ENCODE results near the gene CCDC50.
A peak's percentile ranks its signal among the peaks of the same experiment; 100 is the strongest.

CCDC50 gene

DNA sequence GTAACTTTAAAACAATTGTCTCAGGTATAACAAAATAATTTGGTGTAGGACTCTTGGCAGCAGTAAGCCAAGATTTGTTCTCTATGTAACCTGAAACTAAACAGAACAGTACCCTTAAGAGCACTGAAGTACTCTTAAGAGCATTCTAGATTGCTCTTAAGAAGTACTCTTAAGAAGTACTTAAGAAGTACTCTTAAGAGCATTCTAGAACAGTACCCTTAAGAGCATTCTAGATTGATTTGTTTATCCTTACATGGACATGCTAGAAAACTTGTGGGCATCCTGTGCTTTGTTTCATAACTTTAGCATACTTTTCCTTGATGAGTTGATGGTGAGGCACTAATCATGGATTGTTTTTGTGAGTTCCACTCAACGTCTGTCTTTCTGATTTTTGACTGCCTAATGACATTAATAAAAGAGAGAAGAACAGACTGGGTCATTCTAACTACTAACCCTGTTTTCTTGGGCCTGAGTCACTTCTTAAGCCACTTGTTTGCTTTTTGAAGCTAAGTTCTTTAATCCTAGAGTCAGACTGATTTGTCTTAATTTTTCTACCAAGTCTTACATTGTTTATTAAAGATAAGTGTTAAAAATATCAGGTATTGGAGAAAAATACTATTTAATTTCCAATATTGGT, 58.4 kb downstream of the CCDC50 start:
- TF ChIP-seq, protein P1, sequence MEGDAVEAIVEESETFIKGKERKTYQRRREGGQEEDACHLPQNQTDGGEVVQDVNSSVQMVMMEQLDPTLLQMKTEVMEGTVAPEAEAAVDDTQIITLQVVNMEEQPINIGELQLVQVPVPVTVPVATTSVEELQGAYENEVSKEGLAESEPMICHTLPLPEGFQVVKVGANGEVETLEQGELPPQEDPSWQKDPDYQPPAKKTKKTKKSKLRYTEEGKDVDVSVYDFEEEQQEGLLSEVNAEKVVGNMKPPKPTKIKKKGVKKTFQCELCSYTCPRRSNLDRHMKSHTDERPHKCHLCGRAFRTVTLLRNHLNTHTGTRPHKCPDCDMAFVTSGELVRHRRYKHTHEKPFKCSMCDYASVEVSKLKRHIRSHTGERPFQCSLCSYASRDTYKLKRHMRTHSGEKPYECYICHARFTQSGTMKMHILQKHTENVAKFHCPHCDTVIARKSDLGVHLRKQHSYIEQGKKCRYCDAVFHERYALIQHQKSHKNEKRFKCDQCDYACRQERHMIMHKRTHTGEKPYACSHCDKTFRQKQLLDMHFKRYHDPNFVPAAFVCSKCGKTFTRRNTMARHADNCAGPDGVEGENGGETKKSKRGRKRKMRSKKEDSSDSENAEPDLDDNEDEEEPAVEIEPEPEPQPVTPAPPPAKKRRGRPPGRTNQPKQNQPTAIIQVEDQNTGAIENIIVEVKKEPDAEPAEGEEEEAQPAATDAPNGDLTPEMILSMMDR (IDR thresholded peaks at IDR 0.05; ENCODE audit: low read depth, low read length) = no peak
- DNase-seq (ENCODE audit: extremely low read depth, low read depth) = no peak

DNA sequence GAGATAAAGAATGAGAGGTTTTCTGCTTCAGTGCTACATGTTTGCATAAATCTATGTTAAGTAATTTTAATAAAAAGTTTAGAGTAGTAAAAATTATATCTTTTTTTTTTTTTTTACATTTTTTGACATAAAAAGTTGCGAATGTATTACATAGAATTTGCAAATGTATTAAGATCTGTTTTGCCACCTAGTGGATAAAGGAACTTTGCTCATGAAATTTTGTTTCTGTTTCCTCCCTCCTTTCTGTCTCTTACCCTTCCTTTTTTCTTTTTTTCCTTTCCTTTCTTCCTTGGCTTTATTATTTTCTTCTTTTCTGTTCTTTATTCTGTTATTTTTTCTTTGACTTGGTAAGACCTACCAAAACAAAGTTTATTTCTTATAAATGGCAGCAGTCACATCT, 59.6 kb downstream of the CCDC50 start:
- no peak for DNase-seq (ENCODE audit: extremely low read depth, low read depth)
- TF ChIP-seq, protein P1 (IDR thresholded peaks at IDR 0.05; ENCODE audit: low read depth, low read length) = peak; percentile 24

DNA sequence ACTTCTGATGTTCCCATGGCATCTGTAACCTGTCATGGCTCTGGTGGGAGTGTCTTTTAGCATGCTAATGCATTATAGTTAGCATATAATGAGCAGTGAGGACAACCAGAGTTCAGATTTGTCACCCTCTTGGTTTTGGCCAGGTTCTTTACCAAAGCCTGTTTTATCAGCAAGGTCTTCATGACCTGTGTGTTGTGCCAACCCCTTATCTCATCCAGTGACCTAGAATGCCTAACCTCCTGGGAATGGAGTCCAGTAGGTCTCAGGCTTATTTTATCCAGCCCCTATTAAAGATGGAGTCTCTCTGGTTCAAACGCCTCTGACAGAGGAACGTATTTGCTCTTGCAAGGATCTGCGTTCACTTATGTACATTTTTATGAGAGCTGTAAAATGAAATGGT, 61.4 kb downstream of the CCDC50 start:
- no peak for DNase-seq (ENCODE audit: extremely low read depth, low read depth)
- TF ChIP-seq, protein P1 (IDR thresholded peaks at IDR 0.05; ENCODE audit: low read depth, low read length) = no peak

DNA sequence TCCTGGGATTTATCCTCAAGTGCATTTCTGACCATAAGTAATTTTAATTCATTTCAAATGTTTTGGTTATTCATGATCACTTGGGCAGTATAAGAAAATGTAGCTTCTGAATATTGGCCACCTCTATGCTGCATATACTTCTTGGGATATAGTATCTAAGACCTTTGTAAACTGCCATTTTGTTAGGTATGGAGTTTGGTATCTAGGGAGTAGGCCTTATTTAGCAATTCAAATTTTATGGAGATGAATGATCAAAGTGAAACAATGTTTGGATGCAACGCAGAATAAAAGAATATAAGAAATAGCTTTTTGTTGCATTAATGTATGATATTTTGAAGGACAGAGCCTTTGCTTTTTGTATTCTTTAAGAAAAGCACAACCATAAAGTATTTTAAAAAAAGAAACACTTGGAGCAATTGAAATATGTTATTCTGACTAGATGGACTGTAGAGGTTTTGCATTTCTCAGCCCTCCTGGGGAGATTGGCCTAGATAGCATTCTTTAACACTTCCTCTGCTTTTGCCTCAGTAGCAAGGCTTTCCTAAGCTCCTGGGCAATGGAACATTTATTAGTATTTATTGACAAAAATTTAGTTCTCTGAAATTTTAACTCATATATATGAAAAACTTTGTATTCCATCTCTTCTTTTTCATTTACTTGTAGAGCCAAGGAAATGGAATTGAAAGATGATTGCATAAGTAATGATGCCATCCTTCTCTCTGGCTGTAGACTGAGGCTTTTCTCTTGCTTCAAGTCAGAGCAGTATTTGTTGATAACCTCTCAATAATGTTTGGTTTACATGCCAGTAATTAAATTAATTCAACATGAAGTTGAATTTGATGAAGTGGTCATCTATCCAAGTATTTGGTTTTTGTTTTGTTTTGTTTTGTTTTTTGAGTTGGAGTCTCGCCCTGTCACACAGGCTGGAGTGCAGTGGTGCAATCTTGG, 62.9 kb downstream of the CCDC50 start:
- TF ChIP-seq, protein P1 (IDR thresholded peaks at IDR 0.05; ENCODE audit: low read depth, low read length) = no peak

DNA sequence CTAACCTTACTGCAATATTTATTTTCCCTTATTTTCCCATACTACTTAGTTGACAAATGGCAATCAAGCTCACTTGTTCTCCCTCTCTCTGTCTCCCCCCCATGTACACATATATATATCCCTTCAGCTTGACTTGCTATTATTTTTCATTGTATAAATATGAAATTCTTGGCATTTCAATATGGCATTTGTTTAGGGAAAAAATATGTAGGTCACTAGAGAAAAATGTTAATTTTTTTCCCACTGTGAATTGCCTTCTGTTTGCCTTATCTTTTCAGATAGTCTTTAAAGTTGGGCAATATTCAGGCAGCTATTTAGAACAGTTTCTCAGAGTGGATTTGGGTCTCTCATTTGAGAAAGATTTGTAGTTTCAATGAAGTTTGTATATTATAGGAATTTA, 64.0 kb downstream of the CCDC50 start:
- no peak for DNase-seq (ENCODE audit: extremely low read depth, low read depth)
- TF ChIP-seq, protein P1 (IDR thresholded peaks at IDR 0.05; ENCODE audit: low read depth, low read length) = no peak

More for the DNA sequence above, 62.9 kb downstream of the CCDC50 start:
- DNase-seq (ENCODE audit: extremely low read depth, low read depth) = no peak

DNA sequence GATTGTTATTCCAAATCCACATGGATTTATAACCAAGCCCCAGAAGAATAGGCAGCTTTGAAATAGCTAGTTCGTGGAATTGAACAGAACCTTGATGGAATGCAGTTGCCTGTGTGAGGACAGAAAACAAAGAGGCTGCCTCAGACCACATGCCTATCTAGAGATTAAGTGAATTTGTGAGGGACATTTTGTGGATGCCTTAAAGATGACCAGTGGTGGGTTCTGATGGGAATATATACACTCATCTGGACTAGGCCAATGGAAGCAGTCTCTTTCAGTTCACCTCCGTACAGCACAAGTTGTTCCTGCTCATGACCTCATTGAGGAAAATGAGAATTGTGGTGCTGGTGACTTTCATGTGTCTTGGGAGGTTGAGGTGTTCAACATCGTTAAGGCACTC, 68.6 kb downstream of the CCDC50 start:
- DNase-seq (ENCODE audit: extremely low read depth, low read depth) = no peak
- TF ChIP-seq, protein P1 (IDR thresholded peaks at IDR 0.05; ENCODE audit: low read depth, low read length) = no peak

DNA sequence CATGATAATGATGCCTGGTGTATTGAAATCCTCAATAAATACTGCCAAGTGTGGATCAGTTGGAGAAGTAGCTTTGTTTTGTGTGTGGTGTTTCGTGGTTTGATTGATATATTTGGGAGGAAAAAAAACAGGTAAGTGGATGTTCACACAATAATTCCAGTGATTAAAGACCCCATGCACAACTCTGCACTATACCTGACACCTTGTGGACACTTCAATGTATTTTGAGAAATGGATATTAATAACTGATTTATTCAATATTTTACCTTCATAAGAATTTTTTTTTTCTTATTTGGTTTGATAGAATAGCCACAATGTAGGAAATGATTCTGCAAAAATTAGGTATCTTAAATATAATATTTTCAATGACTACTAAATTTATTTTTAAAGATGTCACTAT, 69.4 kb downstream of the CCDC50 start:
- DNase-seq (ENCODE audit: extremely low read depth, low read depth) = no peak
- TF ChIP-seq, protein P1 (IDR thresholded peaks at IDR 0.05; ENCODE audit: low read depth, low read length) = no peak

All from AG09319 (cell line).